Measurements from ENCODE around the gene CLEC16A. TPM values are rescaled to one million over a fixed set of nuclear protein-coding genes. Genes with fewer than 3 reads are reported as not detected.

Gene CLEC16A
- total and polyA plus RNA-seq, 2 donors (not counting 1 experiment from before 2014, with no cell fraction given): 21.9 to 79.5 TPM

GRCh38 chr16:11175106-11175786 lies 230.9 kb downstream of the CLEC16A start:
- no peak overlapping the region for H3K4me3 ChIP-seq (ENCODE audit: control extremely low read depth in 1 of 5, extremely low read depth in 1 of 5, insufficient read depth in 1 of 5, low read depth in 2 of 5, low read length in 4 of 5)
- no peaks in the 10 kb centered on the region for H3K79me2 ChIP-seq (ENCODE audit: control insufficient read depth, insufficient read depth, low read length)
- no peaks in the 10 kb centered on the region for H4K20me1 ChIP-seq (ENCODE audit: control insufficient read depth, insufficient read depth, low read length, poor library complexity, severe bottlenecking)
- H2AFZ ChIP-seq (ENCODE audit: insufficient read depth, low read depth, low read length, poor library complexity, severe bottlenecking): no peak overlapping the region
- no peak for ATAC-seq (ENCODE audit: low read depth)
- H3K27me3 Mint-ChIP-seq: no peaks in the 10 kb centered on the region
- H3K4me3 Mint-ChIP-seq: no peak overlapping the region
- H3K9me3 Mint-ChIP-seq (ENCODE audit: insufficient read depth): no peaks in the 10 kb centered on the region
- peaks cover 5 to 28% of the 10 kb centered on the region in 2 experiments for H3K36me3 ChIP-seq (replicated peaks in 1 of 2; ENCODE audit: control extremely low read depth in 1 of 2, control insufficient read depth in 1 of 2, extremely low read depth in 1 of 2, insufficient read depth in 2 of 2, low read length in 1 of 2)
- H3K27ac Mint-ChIP-seq: peak overlapping the region; percentile 68
- ChIA-PET POLR2A (no interaction called here), CTCF (no interaction called here)
- H3K4me1 Mint-ChIP-seq: peaks cover 37% of the 10 kb centered on the region
- no peak for DNase-seq
- H3K27me3 ChIP-seq (replicated peaks in 1 of 4; ENCODE audit: control extremely low read depth in 1 of 4, control insufficient read depth in 3 of 4, insufficient read depth in 4 of 4, low read length in 3 of 4): no peaks in the 10 kb centered on the region
- no peak overlapping the region for H3K9ac ChIP-seq (ENCODE audit: low read length)
- TF ChIP-seq, protein P1, sequence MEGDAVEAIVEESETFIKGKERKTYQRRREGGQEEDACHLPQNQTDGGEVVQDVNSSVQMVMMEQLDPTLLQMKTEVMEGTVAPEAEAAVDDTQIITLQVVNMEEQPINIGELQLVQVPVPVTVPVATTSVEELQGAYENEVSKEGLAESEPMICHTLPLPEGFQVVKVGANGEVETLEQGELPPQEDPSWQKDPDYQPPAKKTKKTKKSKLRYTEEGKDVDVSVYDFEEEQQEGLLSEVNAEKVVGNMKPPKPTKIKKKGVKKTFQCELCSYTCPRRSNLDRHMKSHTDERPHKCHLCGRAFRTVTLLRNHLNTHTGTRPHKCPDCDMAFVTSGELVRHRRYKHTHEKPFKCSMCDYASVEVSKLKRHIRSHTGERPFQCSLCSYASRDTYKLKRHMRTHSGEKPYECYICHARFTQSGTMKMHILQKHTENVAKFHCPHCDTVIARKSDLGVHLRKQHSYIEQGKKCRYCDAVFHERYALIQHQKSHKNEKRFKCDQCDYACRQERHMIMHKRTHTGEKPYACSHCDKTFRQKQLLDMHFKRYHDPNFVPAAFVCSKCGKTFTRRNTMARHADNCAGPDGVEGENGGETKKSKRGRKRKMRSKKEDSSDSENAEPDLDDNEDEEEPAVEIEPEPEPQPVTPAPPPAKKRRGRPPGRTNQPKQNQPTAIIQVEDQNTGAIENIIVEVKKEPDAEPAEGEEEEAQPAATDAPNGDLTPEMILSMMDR (IDR thresholded peaks at IDR 0.05): no peak
- H3K27ac ChIP-seq (ENCODE audit: low read length in 2 of 2): no peak overlapping the region
- H3K9me3 ChIP-seq (ENCODE audit: control extremely low read depth in 1 of 3, control insufficient read depth in 2 of 3, insufficient read depth in 1 of 3, low read length in 2 of 3): no peaks in the 10 kb centered on the region
- H3K4me2 ChIP-seq (replicated peaks; ENCODE audit: low read depth, low read length, poor library complexity, severe bottlenecking): no peak overlapping the region
- intact Hi-C loops (cut with micrococcal nuclease): no loop called here
- H3K4me1 ChIP-seq (ENCODE audit: control insufficient read depth in 2 of 2, insufficient read depth in 2 of 2, low read length in 2 of 2): peaks cover 0 to 8% of the 10 kb centered on the region in 2 donors
- WGBS (ENCODE audit: insufficient coverage): 73% methylated on average over 5 of the region's 7 CpGs

GRCh38 chr16:11175787-11176341 lies 231.5 kb downstream of the CLEC16A start:
- ChIA-PET CTCF (no interaction called here), POLR2A (no interaction called here)
- no peak for TF ChIP-seq EZH2 (IDR thresholded peaks at IDR 0.05; ENCODE audit: borderline replicate concordance, insufficient read depth, low read depth, low read length, poor library complexity, severe bottlenecking)
- TF ChIP-seq, protein P1 (IDR thresholded peaks at IDR 0.05): no peak
- no peaks in the 10 kb centered on the region for H3K9me3 Mint-ChIP-seq (ENCODE audit: insufficient read depth)
- no peak for DNase-seq
- intact Hi-C loops (cut with micrococcal nuclease): no loop called here
- Histone ChIP-seq H2AFZ (ENCODE audit: insufficient read depth, low read depth, low read length, poor library complexity, severe bottlenecking) (no peak overlapping the region), H3K79me2 (ENCODE audit: control insufficient read depth, insufficient read depth, low read length) (no peaks in the 10 kb centered on the region), H3K36me3 (replicated peaks in 1 of 2; ENCODE audit: control extremely low read depth in 1 of 2, control insufficient read depth in 1 of 2, extremely low read depth in 1 of 2, insufficient read depth in 2 of 2, low read length in 1 of 2) (peaks cover 5 to 29% of the 10 kb centered on the region in 2 experiments), H3K27me3 (replicated peaks in 1 of 4; ENCODE audit: control extremely low read depth in 1 of 4, control insufficient read depth in 3 of 4, insufficient read depth in 4 of 4, low read length in 3 of 4) (no peaks in the 10 kb centered on the region), H3K27ac (ENCODE audit: low read length in 2 of 2) (no peak overlapping the region), H3K9me3 (ENCODE audit: control extremely low read depth in 1 of 3, control insufficient read depth in 2 of 3, insufficient read depth in 1 of 3, low read length in 2 of 3) (no peaks in the 10 kb centered on the region), H4K20me1 (ENCODE audit: control insufficient read depth, insufficient read depth, low read length, poor library complexity, severe bottlenecking) (no peaks in the 10 kb centered on the region), H3K9ac (ENCODE audit: low read length) (no peak overlapping the region), H3K4me3 (ENCODE audit: control extremely low read depth in 1 of 5, extremely low read depth in 1 of 5, insufficient read depth in 1 of 5, low read depth in 2 of 5, low read length in 4 of 5) (no peak overlapping the region), H3K4me2 (replicated peaks; ENCODE audit: low read depth, low read length, poor library complexity, severe bottlenecking) (no peak overlapping the region), H3K4me1 (ENCODE audit: control insufficient read depth in 2 of 2, insufficient read depth in 2 of 2, low read length in 2 of 2) (peaks cover 0 to 15% of the 10 kb centered on the region in 2 donors)
- peaks cover 42% of the 10 kb centered on the region for H3K4me1 Mint-ChIP-seq
- H3K4me3 Mint-ChIP-seq: peak overlapping the region; percentile 5
- no peaks in the 10 kb centered on the region for H3K27me3 Mint-ChIP-seq
- WGBS (ENCODE audit: insufficient coverage): 73% methylated on average over 9 of the region's 11 CpGs
- H3K27ac Mint-ChIP-seq: peak overlapping the region; percentile 68
- peak; percentile 37 for ATAC-seq (ENCODE audit: low read depth)
